ENCODE measurements around the gene FAAH2. TPM values are rescaled to one million over a fixed set of nuclear protein-coding genes. Genes with fewer than 3 reads are reported as not detected.

Gene FAAH2
- total RNA-seq, 2 experiments from 2014 or later = 1.3 to 1.7 TPM

DNA sequence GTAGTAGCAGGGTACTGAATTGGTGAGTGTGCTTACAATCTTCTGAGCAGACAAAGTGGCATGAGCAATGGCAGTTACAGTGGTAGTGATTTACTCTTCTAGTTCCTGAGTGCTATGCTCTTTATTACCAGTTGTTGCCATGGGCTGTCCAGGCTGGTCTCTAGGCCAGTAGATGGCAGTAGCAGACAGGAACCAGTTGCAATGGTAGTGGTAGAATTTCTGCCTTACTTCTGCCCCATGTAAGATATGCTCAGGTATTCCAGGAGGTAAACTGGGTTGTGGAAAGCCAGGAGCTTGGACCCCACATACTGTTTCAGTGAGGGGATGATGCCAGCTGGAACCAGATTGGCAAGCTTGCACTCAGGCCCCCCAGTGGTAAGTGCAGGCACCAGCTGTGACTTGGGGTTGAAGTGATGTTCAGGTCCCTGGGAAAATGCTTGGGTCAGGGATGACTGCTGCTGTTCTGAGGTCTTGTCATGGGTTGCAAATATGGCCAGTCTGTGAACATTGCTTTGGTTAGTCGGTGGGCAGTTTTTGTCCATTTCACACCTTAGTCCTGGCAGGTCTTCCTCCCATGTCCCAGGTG is 242.3 kb downstream of the FAAH2 start:
- DNase-seq = peak; percentile 9
- POLR2A ChIA-PET = no interaction called here
- intact Hi-C loops (cut with micrococcal nuclease) = no loop called here
- H3K27me3 Mint-ChIP-seq = no peaks in the 10 kb centered on the region
- CTCF ChIA-PET = interaction anchor here (0.8 to 1.4 kb wide), 2 partner anchors 9 to 11 kb away, joined by 3 to 4 read pairs; no protein-coding TSS in a partner anchor
- H3K4me1 Mint-ChIP-seq (ENCODE audit: low read depth) = no peaks in the 10 kb centered on the region
- no peaks in the 10 kb centered on the region for H3K9me3 Mint-ChIP-seq
- H3K27ac Mint-ChIP-seq = no peak overlapping the region
- H3K36me3 Mint-ChIP-seq (ENCODE audit: low read depth) = no peaks in the 10 kb centered on the region
- no peak overlapping the region for H3K4me3 Mint-ChIP-seq
- TF ChIP-seq, protein P1, sequence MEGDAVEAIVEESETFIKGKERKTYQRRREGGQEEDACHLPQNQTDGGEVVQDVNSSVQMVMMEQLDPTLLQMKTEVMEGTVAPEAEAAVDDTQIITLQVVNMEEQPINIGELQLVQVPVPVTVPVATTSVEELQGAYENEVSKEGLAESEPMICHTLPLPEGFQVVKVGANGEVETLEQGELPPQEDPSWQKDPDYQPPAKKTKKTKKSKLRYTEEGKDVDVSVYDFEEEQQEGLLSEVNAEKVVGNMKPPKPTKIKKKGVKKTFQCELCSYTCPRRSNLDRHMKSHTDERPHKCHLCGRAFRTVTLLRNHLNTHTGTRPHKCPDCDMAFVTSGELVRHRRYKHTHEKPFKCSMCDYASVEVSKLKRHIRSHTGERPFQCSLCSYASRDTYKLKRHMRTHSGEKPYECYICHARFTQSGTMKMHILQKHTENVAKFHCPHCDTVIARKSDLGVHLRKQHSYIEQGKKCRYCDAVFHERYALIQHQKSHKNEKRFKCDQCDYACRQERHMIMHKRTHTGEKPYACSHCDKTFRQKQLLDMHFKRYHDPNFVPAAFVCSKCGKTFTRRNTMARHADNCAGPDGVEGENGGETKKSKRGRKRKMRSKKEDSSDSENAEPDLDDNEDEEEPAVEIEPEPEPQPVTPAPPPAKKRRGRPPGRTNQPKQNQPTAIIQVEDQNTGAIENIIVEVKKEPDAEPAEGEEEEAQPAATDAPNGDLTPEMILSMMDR (IDR thresholded peaks at IDR 0.05) = peak; percentile 33
- ATAC-seq = peak; percentile 37

Other genes with a start within 250 kb of the FAAH2 start
- 1 to 10 TPM; 5.2 to 6.0 TPM for gene SPIN2B, start 165.2 kb upstream of the FAAH2 start, total RNA-seq
- gene SPIN2A, start 149.3 kb upstream of the FAAH2 start, total RNA-seq = under 1 TPM; 0.36 to 0.81 TPM

Data from activated CD8-positive, alpha-beta T cell treated with anti-CD3 and anti-CD28 coated beads for 36 hours (primary cell).